ENCODE data around the gene MRPL9.

DNA sequence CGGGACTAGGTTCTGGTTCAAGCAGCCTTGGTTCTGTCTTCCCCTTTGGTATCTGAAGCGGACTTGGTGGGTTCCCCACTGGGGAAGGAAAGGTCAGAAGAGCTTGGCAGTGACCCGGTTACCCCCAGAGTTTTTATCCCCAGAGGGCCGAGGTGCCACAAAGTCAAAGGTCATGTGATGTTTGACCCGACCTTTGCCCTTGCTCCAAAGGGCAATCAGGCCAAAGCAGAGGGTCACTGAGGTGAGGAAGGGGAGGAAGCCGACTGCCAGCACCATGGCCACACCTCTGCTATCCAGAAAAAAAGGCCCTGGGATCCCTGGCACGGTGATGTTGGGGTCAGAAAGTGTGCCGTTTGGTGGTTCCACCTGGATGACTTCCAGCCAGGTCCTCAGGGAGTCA, 37.5 kb upstream of the MRPL9 start:
- TF ChIP-seq CTCF (IDR thresholded peaks at IDR 0.05; ENCODE audit: insufficient read depth, low read depth, low read length) (no peak), EZH2 (IDR thresholded peaks at IDR 0.05; ENCODE audit: insufficient read depth, low read length) (no peak)

Measured in astrocyte (in vitro differentiated cells and primary cell).